Ecto neural progenitor cell (in vitro differentiated cells): ENCODE measurements around the gene PTMA.

Experiments used
- DNase-seq: peaks from one replicate; pipeline ENCODE4 v3.0.0-alpha.2; 2018; ENCODE audit warnings: low spot score

PTMA gene

GRCh38 chr2:231676243-231676642 is 32.1 kb upstream of the PTMA start:
- DNase-seq, result no peak

GRCh38 chr2:231677632-231678104 is 30.7 kb upstream of the PTMA start:
- peak; percentile 84 for DNase-seq

GRCh38 chr2:231679908-231680284 is 28.4 kb upstream of the PTMA start:
- DNase-seq, result peak; percentile 81

- DNase-seq, result peak; percentile 85
These were observed 27.9 kb upstream of the PTMA start for GRCh38 chr2:231680285-231680991.

GRCh38 chr2:231680992-231681852 is 27.1 kb upstream of the PTMA start:
- DNase-seq, result peak; percentile 94

DNA sequence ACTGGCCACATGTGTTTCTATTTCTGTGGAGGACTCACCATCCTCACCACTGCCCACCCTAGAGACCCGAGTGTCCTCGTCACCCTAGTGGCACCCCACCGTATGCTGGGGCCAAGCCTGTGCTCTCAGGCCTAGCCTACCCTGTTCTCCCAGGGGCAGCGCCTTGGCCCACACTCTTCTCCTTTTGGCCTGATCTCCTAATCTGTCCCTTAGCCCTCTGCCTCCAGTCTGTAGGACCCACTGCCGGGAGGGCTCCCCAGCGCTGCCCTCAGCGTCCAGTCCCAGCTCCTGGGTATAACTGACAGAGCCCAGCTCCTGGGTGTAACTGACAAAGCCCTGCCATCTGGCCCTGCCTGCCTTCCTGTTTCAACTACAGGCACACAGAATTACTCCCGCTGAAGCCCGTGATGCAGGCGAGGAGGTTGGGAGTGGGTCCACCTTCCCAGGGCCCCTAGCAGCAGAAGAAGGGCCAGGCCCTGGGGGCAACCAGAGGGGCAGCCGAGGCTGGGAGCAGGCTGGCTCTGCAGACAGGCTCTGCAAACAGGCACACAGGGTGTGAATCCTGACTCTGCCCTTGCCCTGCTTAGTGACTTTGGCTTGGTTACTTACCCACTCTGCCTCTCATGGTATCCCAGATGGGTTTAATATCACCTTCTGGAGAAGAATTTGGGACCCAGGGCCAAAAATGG is 25.6 kb upstream of the PTMA start:
- DNase-seq, result no peak

GRCh38 chr2:231683292-231684235 is 24.8 kb upstream of the PTMA start:
- DNase-seq, result no peak

- no peak for DNase-seq
These were observed 23.8 kb upstream of the PTMA start for GRCh38 chr2:231684314-231685223.

DNA sequence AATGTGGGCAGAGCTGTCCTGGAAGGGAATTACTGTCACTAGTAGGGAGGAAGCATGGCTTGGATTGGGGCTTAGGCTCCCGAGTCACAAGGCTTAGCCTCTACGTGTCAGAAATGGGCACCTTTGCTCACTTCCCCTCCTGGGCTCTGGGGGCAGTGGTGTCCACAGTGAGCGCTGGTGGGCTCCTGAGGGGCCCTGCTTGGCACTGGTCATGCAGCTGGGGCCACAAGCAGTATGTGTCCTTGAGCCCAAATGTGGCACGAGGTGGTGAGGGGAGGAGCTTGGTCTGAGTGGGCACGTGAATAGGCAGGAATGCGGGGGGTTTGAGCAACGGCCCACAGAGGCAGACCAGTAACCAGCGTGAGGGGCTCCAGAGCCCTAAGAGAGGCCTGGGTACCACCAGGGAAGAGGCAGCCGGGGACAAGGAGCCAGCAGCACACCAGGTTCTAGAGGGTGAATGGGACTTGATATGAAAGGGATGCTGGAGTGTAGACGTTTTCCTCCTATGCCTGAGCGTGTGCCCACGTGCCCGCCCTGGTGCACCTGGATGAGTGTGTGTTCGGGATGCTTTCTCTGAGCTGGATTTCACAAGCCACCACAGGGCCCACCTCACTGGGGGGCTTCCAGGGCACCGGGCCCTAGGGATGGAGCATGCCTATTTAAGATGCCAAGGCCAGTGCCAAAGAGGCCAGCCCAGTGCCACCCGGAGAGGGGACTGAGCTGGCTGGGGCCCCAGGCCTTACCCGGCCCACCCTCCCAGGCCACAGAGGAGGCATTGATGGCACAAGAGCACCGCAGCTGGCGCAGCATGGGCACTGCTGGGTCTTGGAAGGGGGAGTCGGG is 22.8 kb upstream of the PTMA start:
- DNase-seq, result no peak

DNA sequence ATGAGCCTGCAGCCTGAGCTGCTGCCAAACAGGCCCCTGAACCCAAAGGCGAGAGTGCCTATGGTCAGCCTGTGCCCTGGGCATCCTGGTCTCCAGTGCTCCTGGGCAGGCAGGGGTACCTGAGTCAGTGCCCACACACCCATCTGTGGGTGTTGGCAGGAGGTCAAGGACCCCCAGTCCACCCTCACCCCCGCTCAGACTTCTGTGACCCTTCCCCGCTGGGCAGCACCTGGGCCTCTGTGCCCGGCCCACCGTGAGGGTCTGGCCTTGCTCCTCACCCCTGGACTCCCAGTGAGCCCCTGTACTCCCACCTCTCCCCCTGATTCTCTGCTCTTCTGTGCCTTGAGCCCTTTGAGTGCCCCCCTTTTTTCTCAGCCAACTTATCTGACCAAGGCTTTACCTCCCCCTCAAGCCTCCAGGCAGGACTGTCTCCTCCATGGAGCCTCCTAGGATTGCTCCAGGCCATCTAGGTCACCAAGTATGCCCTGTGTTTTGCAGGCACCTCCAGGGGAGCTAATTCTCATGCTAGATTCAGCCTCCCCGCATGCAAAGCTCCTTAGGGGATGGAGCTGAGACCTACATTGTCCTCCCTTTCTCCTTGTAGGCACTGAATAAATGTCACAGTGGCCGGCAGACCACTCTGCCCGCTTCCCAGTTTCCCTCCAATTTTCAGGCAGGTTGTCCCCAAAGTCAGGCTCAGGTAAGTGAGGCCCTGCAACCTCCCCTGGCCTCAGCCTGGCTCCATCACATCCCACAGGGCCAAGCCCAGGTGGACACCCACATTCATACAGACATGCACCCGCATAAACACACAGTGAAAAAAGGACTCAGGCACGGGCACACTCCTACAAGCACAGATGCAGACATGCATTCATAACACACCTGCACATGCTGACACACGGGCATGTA is 21.9 kb upstream of the PTMA start:
- no peak for DNase-seq

DNA sequence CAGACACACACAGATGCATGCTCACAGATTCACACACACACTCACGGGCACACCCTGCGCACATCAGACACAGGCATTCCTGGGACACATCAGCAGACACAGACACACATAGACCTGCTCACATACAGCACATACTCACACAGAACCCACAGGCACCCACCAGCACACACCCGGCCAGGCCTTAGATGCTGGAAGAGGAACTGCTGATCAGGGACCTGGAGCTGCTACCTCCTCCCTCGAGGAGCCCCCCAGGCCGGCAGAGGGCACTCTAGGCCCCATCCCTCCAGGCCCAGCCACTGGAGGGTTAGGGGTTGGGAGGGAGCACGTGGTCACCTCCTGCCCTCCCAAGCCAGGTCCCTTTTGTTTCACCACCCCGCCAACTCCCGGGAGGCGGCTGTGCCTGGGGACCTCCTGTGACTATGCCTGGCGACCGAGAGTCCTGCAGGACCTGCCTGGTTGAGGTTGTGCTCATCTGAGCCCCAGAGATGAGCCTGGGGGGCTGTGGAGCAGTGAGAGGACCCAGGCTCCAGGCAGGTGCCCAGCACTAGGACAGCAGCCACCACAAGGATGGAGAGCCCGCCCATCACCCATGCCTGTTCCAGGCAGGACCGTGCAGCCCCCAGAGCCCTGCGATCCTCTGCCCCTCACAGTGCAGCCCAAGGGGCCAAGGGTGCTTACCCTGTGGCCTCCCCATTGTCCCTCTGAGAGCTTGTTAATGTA is 21.0 kb upstream of the PTMA start:
- peak; percentile 90 for DNase-seq

DNA sequence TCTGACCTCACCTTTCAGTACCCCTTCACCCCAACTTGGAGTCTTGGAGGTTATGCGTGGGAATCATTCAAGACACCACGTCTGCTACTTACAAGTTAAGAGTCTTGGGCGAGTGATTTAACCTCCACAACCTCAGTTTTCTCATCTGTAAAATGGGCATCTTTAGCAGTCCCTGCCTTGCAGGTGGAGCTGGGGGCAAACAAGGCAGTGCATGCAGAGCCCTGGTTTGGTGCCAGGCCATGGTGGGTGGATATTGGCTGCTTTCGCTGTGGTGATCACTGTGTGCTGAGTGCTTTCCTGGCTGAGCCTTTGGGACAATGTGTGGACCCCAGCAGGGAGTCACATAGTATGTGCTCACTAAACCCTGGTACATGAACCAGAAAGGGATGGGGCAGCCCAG is 20.4 kb upstream of the PTMA start:
- DNase-seq, result no peak

DNA sequence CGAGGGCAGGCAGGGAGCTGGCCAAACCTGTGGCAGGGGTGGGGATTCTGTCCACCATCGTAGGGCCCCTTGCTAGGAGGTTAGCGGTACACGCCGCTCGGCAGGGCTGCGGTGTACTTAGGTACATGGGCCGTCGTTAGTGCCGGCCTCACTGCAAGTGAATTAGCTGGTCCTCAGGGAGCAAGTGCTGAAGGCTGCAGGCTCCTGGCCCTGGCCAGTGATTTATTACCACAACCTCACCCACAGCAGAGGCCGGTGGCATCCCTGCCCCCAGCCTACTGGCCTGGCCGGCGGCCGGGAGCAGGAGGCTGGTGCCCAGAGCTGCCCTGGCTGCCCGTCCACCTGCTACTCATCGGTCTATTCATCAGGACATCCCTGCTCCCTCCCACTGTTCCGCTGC is 19.6 kb upstream of the PTMA start:
- no peak for DNase-seq

GRCh38 chr2:231689124-231689893 is 19.0 kb upstream of the PTMA start:
- no peak for DNase-seq

- DNase-seq, result no peak
These were observed 17.0 kb upstream of the PTMA start for GRCh38 chr2:231691251-231691772.

GRCh38 chr2:231692847-231693246 is 15.5 kb upstream of the PTMA start:
- no peak for DNase-seq

- DNase-seq, result no peak
These were observed 14.4 kb upstream of the PTMA start for GRCh38 chr2:231693956-231694355.
